GM19023 (cell line): Measurements from ENCODE around the gene B4GALT4.
"Not testable (repeated sequence)": the region's sequence is repeated elsewhere in the genome, so short reads cannot be mapped to it uniquely, and the experiment has no call there.

Experiments
- ATAC-seq: cut with Tn5 transposase; IDR thresholded peaks from one replicate; pipeline ENCODE4 v1.9.1; 2021; ENCODE audit warnings: mild to moderate bottlenecking, moderate library complexity; ENCODE audit not compliant: unreplicated experiment

B4GALT4 gene

DNA sequence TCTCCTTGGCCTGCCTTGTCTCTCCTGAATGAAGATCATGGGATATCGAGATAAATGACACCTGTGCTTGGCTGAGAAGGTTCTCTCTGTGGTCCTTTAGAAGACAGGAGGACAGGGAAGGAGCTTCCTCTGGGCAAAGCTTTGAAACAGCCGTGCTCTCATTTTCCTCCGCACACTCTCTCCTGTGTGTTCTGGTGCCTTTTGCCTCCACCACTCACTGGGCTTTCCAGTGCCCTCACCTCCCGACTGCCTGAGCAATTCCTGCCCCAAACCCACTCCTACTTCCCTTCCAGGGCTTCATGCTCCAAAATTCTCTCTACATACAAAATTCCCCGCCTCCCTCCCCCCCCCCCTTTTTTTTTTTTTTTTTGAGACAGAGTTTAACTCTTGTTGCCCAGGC lies 35.0 kb downstream of the B4GALT4 start:
- ATAC-seq: no peak

- ATAC-seq: no peak
Measured at GRCh38 chr3:119205209-119205608, 35.5 kb downstream of the B4GALT4 start.

- no peak for ATAC-seq
Measured at GRCh38 chr3:119195911-119196310, 44.8 kb downstream of the B4GALT4 start.

DNA sequence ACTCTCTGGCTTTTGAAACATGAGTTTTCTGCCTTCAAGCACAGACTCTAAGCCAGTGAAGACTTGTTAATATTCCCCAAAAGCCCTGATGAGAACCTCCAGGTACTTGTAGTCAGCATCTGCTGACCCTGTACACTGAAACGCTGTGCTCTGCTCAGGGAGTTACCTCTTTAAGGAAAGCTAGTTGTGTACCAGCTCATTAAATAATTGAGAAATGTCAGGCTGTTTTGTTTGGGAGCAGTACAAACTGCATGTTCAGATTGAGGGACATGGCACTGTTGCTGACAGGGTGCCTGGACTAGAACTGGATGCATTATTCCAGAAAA lies 45.6 kb downstream of the B4GALT4 start:
- ATAC-seq: no peak

GRCh38 chr3:119194237-119195150 lies 46.2 kb downstream of the B4GALT4 start:
- no peak for ATAC-seq

DNA sequence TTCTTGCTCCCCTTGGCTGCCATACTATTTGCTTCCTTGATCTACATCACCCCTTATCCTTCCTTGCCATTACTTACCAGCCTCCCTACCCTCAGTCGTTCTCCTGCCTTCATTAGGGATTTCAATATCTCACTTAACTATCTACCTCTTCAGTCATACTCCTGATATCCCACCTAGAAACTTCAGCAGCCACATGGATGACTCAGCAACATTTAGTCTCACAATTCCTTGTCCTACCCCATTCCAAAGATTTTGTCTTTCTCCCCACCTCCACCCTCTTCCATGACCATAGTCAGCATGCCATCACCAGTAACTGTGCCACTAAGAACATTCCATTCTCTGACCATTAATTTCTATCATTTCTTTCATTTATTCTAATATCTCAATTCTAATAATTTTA lies 48.9 kb downstream of the B4GALT4 start:
- ATAC-seq: no peak

GRCh38 chr3:119187266-119187665 lies 53.4 kb downstream of the B4GALT4 start:
- no peak for ATAC-seq

DNA sequence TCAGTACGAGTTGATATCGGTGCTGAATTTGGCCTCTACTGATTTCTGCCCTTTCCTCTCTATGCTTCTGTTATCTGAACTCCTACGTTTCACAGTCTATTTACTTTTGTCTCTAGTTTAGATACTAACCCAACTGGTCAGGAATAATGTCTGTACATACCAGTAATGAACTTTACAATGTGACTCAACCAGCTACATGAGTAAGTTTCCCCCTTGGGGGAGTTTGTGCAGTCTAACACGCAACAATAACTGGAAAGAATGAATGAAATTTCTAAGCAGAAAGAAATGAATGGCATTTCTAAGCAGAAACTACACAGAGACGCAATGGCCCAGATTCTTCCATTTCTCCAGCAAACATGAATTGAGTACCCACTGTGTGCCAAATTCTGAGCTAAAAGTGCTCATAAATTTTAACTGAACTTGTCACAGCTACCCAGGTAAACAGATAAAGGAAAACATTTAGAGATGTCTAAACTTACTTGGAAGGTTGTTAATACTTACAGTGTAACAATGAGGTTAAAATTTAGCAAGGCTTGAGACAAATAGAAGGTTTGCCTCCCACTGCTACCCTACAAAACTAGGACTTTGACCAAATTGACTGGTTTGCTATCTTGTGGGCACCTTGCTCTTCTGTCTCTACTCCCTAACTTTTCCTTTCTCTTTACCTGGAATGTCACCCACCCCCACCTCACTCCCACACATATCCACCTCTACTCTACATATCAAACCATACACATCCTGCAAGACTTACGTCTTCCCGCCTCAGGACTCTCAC lies 55.7 kb downstream of the B4GALT4 start:
- ATAC-seq: no peak

DNA sequence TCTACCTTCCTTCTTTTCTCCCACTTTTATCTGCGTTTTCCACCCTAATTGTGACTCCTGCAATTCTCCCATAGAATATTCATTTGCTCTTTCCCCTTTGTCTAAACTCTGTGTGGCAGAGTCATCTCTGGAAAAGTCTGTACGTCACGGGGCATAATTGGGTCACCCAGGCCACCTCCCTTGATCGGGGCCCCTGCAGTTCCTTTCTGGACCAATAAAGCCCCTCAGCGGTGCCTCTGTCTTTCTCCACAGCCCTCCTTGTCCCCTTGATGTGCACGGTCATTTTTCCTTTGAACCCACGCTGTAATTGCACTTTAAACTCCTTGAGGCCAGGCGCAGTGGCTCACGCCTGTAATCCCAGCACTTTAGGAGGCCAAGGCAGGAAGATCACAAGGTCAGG lies 56.6 kb downstream of the B4GALT4 start:
- ATAC-seq: no peak

GRCh38 chr3:119181765-119182164 lies 58.9 kb downstream of the B4GALT4 start:
- no peak for ATAC-seq

- no peak for ATAC-seq
Measured at GRCh38 chr3:119177321-119177720, 63.4 kb downstream of the B4GALT4 start.

DNA sequence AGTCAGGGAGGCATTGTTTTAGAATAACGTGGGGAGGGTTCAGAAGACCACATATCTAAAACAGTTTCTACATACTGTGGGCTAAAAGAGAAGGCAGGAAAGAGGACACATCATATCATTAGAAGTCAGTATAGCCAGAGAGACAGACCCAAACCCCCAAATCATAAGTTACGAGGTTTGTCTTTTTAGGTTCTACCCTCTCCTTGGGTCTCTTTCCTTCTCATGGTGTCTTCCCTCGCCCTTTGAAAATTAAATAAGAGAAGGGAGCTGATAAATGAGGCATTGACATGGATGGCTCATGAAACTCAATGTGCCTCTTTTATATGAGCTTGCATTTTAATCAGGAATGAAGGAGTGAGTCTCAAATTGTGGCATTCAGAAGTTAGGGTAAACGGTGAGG lies 63.9 kb downstream of the B4GALT4 start:
- ATAC-seq: no peak

DNA sequence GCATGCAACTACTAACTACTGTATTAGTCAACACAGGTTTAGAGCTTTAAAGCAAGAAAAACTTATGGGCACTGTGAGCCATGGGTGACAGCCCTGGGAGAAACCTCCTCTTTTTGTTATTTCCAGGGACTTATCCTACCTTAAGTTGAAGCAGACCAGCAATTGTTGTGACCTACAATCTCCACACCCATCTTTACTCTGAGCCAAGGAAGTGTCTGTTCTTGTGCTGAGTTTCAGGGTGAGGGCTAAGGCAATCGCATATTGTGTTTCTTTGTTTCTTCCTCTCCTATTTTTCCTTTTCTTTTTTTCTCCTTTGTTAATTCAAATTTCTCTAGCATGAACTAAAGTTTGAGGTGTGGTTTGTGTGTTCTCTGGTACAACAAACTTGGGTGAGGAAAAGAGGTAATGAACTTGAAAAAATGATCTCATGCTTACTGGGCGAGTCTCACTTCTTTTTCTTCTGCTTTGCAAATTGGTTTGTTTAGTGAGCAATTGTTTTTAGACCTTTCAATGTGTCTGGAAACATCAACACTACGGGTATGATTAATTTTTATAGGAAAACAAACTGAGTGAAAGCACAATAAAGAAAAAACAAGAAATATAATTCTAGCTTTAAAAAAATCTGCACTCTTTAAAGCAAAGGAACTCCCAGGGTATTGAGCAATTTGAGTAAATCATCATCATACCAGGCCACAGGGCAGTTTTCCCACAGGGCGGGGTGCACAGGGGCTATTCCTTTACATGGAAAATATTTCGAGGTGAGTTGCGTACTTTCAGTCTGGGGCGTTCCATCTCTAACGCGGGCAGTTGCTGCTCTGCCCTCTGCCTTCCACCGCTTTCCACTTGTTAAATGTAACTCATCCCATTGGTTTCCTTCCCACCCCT lies 64.6 kb downstream of the B4GALT4 start:
- ATAC-seq: no peak

DNA sequence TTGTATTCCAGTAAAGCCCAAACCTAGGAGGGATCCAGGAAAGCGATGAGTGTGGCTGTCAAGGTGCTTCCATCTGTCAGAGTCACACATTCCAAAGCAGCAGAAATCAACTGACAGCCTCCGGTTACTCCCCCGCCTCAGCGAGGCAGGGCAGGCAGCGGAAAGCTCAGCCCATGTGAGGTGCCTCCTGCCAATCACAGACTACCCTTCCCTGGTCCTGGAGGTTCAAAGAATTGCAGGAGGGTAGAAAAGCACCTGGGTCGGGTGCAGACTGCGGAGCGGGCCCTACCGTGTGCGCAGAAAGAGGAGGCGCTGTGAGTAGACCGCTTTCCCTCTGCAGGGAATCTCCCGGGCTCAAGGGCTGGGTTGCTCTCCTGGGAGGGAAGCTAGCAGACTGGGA lies 67.4 kb downstream of the B4GALT4 start, which contains the start of gene UPK1B:
UPK1B (plus strand) TSS at position 274 of the 400 bp plus-strand sequence. CDS start 13,144 bp downstream, outside the sequence.
- no peak for ATAC-seq

- no peak for ATAC-seq
Measured at GRCh38 chr3:119170821-119171220, 69.9 kb downstream of the B4GALT4 start.

DNA sequence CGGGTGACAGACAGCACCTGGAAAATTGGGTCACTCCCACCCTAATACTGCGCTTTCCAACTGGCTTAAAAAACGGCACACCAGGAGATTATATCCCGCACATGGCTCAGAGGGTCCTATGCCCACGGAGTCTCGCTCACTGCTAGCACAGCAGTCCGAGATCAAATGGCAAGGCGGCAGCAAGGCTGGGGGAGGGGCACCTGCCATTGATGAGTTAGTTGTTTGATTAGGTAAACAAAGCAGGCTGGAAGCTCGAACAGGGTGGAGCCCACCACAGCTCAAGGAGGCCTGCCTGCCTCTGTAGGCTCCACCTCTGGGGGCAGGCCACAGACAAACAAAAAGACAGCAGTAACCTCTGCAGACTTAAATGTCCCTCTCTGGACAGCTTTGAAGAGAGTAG lies 75.9 kb downstream of the B4GALT4 start:
- not testable (repeated sequence) for ATAC-seq
